ENCODE measurements around the gene RUSC1.
"Not testable (repeated sequence)": the region's sequence is repeated elsewhere in the genome, so short reads cannot be mapped to it uniquely, and the experiment has no call there.

Gene RUSC1

GRCh38 chr1:155327981-155328380 is 7.3 kb downstream of the RUSC1 start:
- Mint-ChIP-seq H3K4me1 (peaks cover 7% of the 10 kb centered on the region), H3K4me3 (no peak overlapping the region), H3K27me3 (no peaks in the 10 kb centered on the region), H3K9me3 (no peaks in the 10 kb centered on the region), H3K36me3 (peaks cover 2% of the 10 kb centered on the region), H3K27ac (no peak overlapping the region)

- not testable (repeated sequence) for H3K4me1 Mint-ChIP-seq, H3K27ac Mint-ChIP-seq, H3K36me3 Mint-ChIP-seq, H3K9me3 Mint-ChIP-seq, H3K27me3 Mint-ChIP-seq, H3K4me3 Mint-ChIP-seq
Measured at GRCh38 chr1:155328856-155329255, 8.2 kb downstream of the RUSC1 start.

DNA sequence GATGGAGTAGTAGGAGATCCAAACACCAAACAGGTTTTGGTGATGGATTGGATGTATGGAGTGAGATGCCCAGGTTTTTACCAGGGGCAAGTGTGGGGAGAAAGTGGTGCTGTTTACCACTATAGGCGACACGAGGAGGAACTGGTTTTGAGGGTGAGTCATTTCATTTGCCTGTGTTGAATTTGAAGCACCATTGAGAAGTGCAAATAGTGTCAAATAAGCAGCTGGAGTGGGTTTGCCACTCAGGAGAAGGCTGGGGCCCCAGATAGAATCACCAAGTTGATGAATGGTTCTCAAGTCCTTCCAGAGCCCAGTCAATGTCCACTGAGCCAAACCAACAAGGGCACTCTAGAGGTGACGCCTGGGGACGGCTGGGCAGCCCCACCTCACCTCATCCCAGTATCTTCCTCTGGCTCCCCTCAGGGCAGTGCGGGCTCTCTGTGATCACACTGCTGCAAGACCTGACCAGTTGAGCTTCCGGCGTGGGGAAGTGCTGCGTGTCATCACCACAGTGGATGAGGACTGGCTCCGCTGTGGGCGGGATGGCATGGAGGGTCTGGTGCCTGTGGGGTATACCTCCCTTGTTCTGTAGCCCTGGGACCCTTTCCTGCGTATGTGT is 9.4 kb downstream of the RUSC1 start:
- no peak overlapping the region for H3K27ac Mint-ChIP-seq
- no peak overlapping the region for H3K4me3 Mint-ChIP-seq
- no peaks in the 10 kb centered on the region for H3K9me3 Mint-ChIP-seq

DNA sequence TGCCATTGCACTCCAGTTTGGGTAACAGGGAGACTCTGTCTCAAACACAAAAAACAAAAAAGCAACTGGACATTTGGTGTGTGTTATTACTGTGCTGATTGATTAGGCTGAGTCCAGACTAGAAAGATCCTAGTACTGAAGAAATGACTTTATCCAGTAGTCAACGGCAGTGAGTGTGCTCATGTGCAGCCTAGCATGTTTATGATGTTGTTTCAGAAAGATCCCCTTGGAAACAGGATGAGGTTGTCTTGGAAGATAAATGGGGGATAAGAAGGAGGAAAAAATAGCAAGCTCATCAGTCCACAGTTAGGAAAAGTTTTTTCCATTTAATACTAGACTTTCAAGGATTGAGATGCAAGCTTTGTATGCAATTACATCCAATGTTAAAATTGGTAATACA is 14.3 kb downstream of the RUSC1 start:
- Mint-ChIP-seq H3K36me3 (peaks cover 17% of the 10 kb centered on the region), H3K27ac (no peak overlapping the region), H3K9me3 (no peaks in the 10 kb centered on the region), H3K4me1 (peaks cover 4% of the 10 kb centered on the region), H3K27me3 (no peaks in the 10 kb centered on the region), H3K4me3 (no peak overlapping the region)

More for the DNA sequence above, 9.4 kb downstream of the RUSC1 start:
- Mint-ChIP-seq H3K36me3 (peaks cover 7% of the 10 kb centered on the region), H3K4me1 (peaks cover 7% of the 10 kb centered on the region), H3K27me3 (no peaks in the 10 kb centered on the region)

GRCh38 chr1:155339515-155340097 is 18.9 kb downstream of the RUSC1 start:
- no peak overlapping the region for H3K4me3 Mint-ChIP-seq
- no peaks in the 10 kb centered on the region for H3K27me3 Mint-ChIP-seq
- peaks cover 24% of the 10 kb centered on the region for H3K36me3 Mint-ChIP-seq
- peak overlapping the region; percentile 38 for H3K27ac Mint-ChIP-seq
- no peaks in the 10 kb centered on the region for H3K9me3 Mint-ChIP-seq
- H3K4me1 Mint-ChIP-seq = peaks cover 4% of the 10 kb centered on the region

- Mint-ChIP-seq H3K27me3 (no peaks in the 10 kb centered on the region), H3K36me3 (peaks cover 25% of the 10 kb centered on the region), H3K27ac (no peak overlapping the region), H3K4me3 (no peak overlapping the region), H3K4me1 (peaks cover under 1% of the 10 kb centered on the region), H3K9me3 (no peaks in the 10 kb centered on the region)
Measured at GRCh38 chr1:155342842-155343241, 22.1 kb downstream of the RUSC1 start.

GRCh38 chr1:155352631-155353030 is 31.9 kb downstream of the RUSC1 start:
- H3K27ac Mint-ChIP-seq = peak overlapping the region; percentile 30
- no peaks in the 10 kb centered on the region for H3K27me3 Mint-ChIP-seq
- no peaks in the 10 kb centered on the region for H3K9me3 Mint-ChIP-seq
- H3K36me3 Mint-ChIP-seq = peaks cover 8% of the 10 kb centered on the region
- H3K4me3 Mint-ChIP-seq = no peak overlapping the region
- H3K4me1 Mint-ChIP-seq = no peaks in the 10 kb centered on the region

DNA sequence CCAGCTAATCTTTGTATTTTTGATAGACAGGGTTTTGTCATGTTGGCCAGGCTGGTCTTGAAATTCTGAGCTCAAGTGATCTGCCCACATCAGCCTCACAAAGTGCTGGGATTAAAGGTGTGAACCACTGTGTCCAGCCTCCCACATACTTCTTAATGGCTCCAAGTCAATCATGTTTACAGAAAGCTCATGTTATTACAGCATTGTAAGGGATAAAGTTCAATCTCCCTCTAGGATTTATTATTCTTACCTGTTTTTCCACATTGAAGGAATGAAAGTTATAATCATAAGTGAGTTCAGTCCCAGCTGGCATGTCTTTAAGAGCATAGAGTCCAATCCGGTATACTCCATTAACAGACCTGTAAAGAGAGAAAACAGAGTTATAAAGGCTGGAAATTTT is 39.4 kb downstream of the RUSC1 start:
- H3K27me3 Mint-ChIP-seq = no peaks in the 10 kb centered on the region
- no peak overlapping the region for H3K27ac Mint-ChIP-seq
- H3K4me3 Mint-ChIP-seq = no peak overlapping the region
- H3K36me3 Mint-ChIP-seq = peaks cover 1% of the 10 kb centered on the region
- H3K9me3 Mint-ChIP-seq = no peaks in the 10 kb centered on the region
- no peaks in the 10 kb centered on the region for H3K4me1 Mint-ChIP-seq

GRCh38 chr1:155379180-155379579 is 58.5 kb downstream of the RUSC1 start:
- Mint-ChIP-seq H3K27me3 (no peaks in the 10 kb centered on the region), H3K4me3 (no peak overlapping the region), H3K27ac (no peak overlapping the region), H3K4me1 (peaks cover 12% of the 10 kb centered on the region), H3K9me3 (no peaks in the 10 kb centered on the region), H3K36me3 (peaks cover 15% of the 10 kb centered on the region)

DNA sequence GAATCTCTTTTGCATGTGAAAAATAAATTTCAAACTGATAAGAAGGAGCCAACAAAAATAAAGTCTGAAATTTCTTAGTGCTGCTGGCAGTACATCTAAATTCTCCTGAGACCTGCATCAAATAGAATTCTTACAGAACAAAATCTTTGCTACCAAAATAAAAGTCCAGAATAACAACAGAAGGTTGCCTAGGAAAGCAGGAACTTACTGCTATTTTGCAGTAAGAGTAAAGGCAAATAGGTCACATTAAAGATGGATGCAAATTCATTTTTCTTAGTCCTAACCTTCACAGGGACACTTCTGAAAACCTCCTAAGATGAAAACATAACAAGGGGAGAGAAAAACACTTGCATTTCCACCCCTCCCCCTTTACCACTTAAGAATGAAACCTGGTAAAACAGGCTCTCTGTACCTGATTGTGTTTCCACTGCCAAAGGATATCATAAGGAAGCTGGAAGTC is 59.0 kb downstream of the RUSC1 start:
- peak overlapping the region; percentile 12 for H3K27ac Mint-ChIP-seq
- H3K27me3 Mint-ChIP-seq = no peaks in the 10 kb centered on the region
- H3K4me1 Mint-ChIP-seq = peaks cover 12% of the 10 kb centered on the region
- peaks cover 16% of the 10 kb centered on the region for H3K36me3 Mint-ChIP-seq
- H3K4me3 Mint-ChIP-seq = no peak overlapping the region
- no peaks in the 10 kb centered on the region for H3K9me3 Mint-ChIP-seq

Measured in activated naive CD4-positive, alpha-beta T cell treated with anti-CD3 and anti-CD28 coated beads, Interleukin-2, amount 50 U/mL, for 24 hours (primary cell).